ENCODE data around the gene SPOCK3.
"Not testable (repeated sequence)": the region's sequence is repeated elsewhere in the genome, so short reads cannot be mapped to it uniquely, and the experiment has no call there.

SPOCK3 gene

DNA sequence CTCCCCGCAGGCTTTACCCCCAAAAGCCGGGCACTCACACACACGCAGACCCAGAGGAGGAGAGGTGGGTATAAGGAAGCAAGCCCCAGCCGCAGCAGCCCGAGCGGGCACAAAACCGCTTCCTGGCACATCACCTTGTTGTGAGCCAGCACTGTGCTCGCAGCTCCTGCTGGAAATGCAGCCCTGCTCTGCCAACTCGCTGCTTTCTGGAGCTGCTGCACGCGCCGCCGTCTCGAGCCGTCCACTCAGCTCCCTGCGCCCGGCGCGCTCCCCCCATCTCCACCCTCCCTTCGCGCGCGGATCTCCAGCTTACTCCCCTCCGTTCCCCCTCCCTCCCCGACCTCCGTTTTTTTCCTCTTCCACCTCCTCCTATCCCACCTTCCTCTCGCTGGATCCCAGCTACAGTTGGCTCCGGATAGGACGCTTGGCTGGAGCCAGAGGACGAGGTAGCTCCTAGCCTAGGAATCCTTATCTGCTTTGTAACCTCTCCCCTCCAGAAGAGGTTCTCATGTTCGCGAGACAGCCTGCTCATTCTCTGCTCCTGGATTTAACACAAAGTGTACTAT, at the start of gene SPOCK3:
Gene SPOCK3 (minus strand): TSS at position 179 of the 566 bp plus-strand sequence.
- DNase-seq = no peak

DNA sequence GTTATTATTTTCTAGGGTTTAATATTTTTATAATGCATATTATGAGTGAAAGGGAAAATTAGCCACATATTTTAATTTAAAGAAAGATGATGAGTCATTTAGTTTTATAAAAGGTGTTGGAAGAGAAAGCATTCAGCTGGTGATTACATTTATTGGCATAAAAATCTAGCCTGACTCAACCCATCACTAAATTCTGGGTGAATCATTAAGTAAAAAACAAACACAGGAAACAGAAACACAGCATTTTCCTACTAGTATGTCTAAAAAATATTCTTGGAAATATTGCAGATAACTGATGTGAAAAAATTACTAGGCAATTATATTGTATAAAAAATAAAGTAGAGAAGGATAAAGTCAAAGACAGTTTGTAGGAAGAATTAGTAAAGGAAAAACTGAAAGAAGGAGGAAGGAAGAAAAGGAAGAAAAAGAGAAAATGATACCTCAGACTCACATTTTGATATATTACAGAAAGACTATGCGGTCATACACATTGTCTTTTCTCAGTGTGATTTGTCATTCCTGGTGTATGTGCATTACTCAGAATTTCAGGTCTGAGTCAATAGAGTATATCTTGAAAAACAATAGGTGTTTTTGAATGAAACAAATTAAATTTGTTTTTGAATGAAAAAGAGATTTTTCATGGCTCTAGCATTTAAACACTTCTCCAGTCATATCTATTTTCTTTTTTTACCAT, 48.0 kb upstream of the SPOCK3 start:
- DNase-seq = no peak

DNA sequence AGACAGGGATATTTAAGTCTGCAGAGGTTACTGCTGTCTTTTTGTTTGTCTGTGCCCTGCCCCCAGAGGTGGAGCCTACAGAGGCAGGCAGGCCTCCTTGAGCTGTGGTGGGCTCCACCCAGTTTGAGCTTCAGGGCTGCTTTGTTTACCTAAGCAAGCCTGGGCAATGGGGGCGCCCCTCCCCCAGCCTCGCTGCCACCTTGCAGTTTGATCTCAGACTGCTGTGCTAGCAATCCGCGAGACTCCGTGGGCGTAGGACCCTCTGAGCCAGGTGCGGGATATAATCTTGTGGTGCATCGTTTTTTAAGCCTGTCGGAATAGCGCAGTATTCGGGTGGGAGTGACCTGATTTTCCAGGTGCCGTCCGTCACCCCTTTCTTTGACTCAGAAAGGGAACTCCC, 47.3 kb upstream of the SPOCK3 start:
- not testable (repeated sequence) for DNase-seq

DNA sequence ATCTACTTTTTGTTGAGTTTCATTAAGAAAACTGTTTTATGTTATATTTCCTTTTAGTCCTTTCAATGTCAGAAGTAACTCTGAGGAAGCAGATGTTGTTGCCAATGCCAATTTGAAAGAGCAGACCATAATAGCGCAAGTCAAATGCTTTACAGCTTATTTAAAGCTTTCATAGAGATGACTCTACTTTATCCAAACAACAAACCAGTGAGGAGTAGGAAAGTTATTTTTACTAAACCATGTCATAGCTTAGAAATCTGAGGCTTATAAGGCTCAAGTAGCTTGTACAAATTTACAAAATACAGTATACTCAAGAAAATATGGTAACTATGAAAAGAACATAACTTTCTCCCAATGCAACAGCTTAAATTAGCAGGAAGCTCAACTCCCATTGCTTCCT, 40.1 kb upstream of the SPOCK3 start:
- no peak for DNase-seq

DNA sequence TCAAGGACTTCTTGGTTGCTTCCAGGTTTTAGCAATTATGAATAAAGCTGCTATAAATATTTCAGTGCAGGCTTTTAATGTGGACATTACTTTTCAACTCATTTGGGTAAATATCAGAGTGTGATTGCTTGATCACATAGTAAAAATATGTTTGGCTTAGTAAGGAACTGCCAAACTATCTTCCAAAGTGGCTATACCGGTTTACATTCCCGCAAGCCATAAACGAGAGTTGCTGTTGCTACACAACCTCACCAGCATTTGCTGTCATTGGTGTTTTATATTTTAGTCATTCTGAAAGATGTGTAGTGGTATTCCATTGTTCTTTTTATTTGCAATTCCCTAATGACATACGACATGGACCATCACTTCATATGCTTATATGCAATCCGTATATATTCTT, 30.9 kb upstream of the SPOCK3 start:
- DNase-seq = no peak

DNA sequence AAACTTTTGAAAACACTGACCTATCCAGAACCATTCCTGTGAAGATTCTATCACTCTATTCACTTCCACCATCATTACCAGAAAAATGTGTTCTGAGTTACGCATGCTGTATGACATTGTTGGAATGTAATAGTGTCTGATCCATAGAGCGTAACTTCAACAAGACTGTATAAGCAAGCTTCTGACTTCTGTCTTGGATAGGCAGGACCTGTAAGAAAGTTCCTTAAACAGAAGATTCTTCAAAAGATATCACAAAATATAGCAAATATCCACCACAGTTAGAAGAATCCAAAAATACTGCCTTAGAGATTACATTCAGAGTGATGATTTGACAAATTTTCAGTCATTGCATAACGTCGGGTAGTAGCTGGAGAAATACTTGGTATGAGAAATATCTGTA, 14.0 kb upstream of the SPOCK3 start:
- DNase-seq = no peak

DNA sequence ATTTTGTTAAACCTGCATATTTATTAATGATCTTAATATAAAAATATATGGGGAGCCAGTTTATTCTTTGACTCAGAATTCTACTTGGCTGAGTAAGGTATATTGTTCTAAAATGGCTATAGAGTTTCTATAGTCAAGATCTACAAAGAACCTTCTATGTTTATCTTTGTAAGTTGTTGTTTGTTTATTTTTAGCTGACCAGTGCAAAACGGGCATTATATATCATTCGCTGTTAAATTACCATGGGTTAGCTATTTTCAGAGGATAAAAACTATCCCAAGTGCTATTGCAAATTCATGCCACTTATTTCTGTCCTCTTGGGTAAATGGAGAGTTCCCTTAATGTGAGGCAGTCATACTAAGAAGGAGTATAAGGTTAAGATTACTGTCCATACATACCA, 5.3 kb upstream of the SPOCK3 start:
- DNase-seq = no peak

DNA sequence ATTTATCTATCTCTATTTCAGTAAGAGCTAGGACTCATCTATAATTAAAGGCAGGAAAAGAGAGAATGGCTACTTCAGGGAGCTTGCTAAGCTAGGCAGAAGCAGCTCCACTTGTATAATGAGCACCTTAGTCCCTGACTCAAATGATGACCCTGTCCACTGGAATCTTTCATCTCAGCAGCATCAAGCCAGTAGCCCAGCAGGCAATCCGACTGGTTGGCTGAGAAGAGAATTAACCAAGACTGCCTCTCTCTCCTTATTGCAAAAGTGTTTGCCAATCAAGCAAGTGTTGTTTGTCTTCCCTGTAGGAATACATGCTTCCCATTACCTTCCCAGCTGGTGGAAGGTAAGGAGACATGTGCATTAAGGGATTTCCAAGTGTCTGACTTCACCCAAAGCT, 3.9 kb upstream of the SPOCK3 start:
- no peak for DNase-seq

DNA sequence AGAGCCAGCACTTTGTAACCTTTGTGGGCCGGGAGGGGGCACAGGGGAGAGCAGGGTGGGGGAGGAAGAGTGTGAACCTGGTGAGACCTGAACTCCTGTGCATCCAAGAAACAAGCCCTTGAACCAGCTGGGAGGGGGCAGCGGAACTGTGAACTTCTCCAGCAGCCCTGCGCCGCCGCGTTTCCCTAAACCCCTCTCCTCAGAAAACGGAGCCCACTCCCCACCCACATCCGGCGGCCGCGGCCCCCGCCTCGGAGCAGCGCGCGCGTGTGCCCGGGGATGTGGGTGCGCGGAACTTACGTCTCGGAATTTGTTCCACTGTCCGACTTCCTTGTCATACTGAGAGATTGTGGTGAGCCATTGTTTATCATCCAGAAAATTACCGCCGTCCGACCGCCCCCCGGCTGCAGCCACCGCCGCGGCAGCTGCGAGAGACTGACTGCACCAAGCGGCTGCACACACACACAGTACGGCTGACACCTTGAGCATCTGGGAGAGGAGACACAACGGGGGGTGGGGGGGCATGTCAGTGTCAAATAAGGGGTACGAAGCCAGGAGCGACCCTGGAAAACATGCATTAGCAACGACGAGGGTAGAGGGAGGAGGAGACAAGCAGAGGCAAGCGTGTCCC, 494 bp downstream of the SPOCK3 start:
- DNase-seq = no peak

DNA sequence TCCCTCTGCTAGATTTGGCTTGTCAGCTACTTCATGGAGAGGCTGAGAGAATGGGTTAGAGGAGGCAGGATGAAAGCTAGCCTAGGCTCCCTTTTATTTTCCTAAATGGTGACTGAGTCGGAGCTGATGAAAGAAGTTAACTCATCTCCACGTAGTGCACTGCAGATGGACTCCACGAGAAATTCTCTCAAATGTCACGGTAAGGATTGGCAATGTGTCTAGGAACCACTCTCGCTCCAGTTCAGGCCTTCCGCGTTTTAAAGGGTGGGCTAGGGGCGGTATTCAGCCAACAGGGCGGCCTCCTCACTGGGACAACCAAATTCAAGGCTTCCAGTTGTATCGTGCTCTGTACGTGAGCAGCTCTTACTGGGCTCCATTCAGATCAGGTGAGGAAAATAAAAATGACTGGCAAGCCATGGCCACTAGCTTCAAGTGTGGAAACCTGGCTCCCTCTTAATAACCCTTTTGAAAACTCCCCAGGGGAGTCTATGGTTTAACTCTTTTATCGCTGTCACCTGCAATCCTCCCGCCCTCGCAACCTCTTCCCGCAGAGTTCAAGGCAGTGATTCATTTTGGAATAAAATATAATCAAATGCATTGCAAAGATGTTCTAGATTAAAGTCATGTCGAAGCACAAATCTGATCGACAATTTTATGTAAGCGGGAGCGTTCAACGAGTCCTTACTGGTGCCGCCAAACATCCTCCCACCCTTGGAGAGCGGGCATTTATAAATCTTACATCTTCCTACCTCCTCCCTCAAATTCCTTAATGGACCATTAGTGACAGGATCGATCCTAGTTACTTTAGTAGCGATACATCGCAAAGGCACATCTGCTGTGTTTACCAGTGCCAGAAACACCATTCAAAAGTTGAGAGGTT, 1.2 kb downstream of the SPOCK3 start:
- no peak for DNase-seq

DNA sequence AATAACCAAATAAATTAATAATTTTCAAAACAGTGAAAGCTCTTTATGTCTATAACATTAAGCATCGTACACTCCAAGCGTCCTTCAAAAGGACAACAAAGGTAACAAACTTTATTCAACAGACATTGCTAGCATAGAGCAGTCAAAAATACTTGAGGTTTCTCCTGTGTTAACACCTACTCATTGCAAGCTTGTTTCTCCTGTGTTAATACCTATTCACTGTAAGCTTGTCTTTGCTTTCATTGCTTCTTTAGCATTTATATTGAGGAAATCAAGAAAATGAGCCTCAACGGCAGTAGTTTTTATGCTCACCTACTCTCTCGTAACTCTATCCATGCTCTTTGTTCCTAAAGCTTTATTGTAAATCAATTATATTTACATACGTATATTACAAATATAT, 3.5 kb downstream of the SPOCK3 start:
- DNase-seq = no peak

DNA sequence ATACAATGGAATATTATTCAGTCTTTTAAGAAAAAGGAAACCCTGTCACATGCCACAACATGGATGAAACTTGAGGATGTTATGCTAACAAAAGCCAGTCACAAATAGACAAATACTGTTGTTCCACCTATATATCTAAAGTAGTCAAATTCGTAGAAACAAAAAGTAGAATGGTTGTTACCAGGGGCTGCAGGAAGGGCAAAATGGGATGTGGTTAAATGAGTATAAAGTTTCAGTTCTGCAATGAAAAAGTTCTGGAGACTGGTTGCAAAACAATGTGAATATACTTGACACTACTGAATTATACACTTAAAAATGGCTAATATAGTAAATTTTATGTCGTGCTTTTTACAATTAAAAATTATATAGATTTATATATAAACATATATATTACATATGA, 12.2 kb downstream of the SPOCK3 start:
- DNase-seq = no peak

DNA sequence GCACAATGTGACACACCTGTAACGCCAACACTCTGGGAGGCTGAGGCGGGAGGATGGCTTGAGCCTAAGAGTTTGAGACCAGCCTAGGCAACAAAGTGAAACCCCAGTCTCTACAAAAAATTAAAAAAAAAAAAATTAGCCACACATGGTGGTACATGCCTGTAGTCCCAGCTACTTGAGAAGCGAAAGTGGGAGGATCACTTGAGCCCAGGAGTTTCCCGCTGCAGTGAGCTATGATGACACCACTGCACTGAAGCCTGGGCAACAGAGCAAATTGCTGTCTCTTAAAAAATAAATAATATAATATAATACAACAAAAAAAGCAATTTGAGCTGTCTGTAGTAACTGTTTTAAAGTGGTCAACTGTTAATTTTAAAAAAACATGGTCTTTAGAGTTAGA, 13.2 kb downstream of the SPOCK3 start:
- DNase-seq = no peak

DNA sequence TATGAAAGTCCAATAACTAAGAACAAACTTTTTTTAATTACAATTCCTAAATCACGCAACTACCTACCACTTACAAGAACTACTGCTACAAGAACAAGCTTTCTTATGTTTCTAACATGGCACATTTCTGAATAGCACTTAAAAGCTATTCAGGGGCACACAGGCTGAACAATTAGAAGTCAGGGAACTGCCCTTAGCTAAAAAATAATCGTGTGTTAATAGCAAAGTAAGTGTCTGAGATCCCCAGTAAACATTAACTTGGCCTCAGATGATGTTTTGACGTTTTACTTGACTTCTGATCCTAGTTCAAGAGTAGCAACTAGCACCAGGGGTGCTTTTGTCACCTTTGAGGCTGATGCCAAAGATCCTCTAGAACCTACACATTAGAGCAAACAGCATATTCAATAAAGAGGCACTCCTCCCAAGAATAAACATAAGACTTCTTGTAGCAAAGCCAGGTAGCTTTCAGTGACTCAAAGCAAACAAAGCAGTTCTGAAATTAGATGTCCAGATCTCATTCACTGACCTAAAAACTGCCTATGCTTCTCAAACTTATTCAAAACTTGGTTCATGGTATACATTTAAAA, 16.2 kb downstream of the SPOCK3 start:
- no peak for DNase-seq

DNA sequence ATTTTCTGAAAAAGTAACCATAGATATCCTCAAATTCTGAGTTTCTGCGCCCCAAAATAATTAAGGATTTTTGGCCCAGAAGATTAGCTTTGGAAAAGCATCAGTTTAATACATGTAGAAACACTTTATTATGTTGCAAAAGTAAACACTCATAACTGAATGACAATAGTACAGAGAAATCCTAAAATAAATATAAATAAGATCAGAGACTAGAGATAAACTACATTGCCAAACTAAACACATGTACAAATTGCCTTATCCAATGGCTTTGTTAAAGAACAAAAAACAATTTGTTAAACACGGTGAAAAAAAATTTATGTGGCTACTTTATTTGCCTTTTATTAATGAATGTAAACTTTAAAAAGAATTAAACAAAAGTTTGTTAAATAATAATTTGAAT, 17.5 kb downstream of the SPOCK3 start:
- DNase-seq = no peak

DNA sequence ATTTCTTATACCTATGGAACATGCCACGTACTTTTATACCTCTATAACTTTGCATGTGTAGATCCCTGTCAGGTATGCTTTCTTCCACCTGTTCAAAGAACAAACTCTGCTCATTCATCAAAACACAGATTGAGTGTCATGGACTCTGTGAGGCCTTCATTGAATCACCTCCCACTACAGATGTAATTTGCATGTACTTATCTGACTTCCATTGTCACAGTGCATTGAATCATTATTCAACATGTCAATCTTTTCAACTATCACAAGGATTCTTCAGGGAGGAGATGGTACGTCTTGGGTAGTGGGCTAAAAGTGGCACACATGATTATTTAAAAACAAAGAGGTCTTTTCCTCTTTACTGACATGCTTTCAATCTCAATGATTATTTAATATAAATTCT, 24.1 kb downstream of the SPOCK3 start:
- no peak for DNase-seq

DNA sequence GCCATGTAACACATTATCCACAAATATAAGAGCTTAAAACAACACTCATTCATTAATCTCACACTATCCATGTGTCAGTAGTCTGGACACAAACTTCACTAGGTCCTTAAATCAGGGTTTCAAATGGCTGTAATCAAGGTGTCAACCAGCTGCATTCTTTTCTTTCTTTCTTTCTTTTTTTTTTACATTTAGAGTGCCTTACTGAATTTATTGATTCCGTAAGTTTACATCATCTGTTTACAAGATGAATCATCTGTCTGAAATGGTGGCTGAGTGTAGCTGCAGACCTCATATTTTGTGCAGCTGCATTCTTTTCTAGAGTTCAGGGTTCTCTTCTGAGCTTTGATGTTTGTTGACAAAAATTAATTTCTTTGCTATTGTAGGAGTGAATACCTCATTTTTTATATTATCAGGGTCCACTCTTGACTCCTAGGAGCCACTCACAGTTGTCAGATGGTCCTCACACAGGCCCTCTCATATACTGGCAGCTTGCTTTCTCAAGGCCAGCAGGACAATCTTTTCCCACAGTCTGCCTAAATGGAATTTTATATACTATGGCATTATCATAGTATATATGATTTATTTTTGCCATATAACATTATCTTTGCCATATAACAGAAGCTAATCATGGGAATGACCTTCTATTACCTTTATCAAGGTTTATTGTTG, 37.8 kb downstream of the SPOCK3 start:
- no peak for DNase-seq

DNA sequence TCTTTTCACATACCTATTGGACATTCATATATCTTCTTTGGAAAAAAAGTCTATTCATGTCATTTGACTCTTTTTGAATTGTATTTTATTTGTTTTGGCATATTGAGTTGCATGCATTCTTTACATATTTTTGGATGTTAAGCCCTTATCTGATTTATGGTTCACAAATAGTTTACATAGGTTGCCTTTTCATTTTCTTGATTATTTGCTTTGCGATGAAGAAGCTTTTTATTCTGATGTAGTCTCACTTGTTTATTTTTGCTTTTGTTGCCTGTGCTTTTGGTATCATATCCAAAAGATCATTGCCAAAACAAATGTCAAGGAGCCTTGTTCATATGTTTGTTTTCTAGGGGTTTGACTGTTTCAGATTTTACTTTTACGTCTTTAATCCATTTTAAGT, 43.9 kb downstream of the SPOCK3 start:
- no peak for DNase-seq

DNA sequence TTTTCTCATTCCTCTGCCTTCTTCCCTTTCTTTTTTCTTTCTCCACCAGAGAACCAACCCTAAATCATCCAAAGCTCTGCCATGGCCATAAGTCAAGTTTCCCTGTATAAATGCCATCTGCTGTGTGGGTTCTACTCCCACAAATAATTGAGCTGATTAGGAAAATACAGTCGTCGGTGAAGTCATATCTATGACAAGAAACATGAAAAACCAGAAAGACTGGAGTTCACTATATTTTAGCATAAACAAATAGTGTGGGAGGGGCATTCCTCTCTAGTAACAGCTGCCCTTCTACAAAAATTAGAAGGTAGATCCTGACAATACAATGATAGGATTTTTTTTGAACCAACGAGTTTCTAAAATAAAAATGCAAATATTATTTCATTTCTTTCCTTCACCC, 48.8 kb downstream of the SPOCK3 start:
- no peak for DNase-seq

DNA sequence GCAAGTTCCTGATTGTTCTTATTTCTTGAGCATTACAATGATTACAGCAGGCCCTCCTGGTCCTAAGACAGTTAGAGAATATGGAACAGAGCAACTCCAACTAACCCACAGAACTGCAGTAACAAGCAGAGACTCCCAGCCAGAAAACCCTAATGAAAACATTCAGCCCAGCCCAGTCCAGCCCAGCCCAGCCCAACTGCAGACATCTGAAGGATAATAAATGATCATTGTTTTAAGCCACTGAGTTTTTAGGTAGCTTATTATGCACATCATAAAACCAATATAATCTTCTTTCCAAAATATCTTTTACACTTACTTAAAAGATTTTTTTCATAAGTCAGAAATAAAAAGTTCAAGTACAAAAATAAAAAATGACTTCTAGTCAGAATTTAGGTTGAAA, 51.3 kb downstream of the SPOCK3 start:
- DNase-seq = no peak

DNA sequence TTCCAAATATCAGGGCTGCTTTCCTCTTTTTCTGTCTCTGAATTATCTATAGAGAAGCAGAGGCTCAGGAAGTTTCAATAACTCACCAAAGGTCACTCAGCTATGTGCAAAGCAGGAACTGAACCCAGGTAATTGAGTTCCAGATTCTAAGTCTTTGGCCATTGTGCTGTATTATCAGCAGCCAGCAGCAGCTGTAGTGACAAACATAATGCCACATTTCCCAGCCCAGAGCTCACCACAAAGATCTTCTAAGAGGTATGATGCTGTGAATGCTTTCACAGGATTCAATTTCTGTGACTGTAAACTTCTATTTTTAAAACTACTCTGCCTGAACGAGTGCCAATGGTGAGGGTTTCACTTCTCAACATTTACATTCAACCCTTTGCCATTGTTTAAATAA, 56.4 kb downstream of the SPOCK3 start:
- no peak for DNase-seq

DNA sequence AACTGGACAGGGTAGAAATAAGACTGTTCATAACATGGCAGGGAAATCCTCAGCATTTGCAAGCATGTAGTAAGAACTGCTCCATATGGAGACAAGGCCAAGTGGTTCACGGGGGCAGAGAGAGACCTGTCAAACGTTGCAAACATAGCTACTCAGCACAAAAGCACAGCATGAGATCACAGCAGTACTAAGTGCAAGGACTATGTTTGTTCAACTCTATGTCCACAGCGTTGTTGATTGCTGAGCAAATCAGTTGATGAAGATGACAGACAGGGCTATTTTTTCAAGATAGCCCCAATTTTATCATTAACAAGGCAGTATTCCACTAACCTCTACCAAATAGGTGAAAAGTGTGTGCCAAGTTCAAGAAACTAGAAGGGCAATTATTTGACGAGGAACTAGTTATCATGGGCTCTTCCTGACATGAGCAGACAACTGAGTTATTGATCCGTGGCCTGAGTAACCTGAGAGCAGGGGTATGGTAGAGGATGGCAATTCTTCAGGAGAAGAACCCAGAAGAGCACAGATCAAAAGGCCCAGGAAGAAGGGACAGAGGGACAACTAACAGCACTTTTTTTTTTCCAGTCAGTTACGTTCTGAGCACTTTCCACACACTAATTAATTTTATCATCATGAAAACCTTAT, 57.4 kb downstream of the SPOCK3 start:
- DNase-seq = no peak

Measured in cerebellar nuclear complex (tissue), 1 donor.